Mesenteric fat pad (tissue), 1 donor: ENCODE results near the gene CYP24A1. TPM values are rescaled to one million over a fixed set of nuclear protein-coding genes. Genes with fewer than 3 reads are reported as not detected.

Experiments
- DNase-seq: peaks from one replicate; pipeline ENCODE4 v3.0.0-alpha.2; 2020; ENCODE audit warnings: low spot score
- total RNA-seq: library from RNA; stranded (reverse); fragmentation: NEBNext Ultra II Directional; extraction: Animal tissue kit (Norgen Biotek cat#: 25700); gene quantifications from one replicate; pipeline ENCODE4 v1.2.1, GENCODE V29; 2021
- donor health status: DM: yes; HTN: yes; CAD: no.

The CYP24A1 gene
- total RNA-seq, 1 donor from 2014 or later: not detected

- no peak for DNase-seq
These were observed 29.5 kb upstream of the CYP24A1 start for GRCh38 chr20:54203281-54203680.

GRCh38 chr20:54201268-54201846 is 27.6 kb upstream of the CYP24A1 start:
- DNase-seq: no peak

- no peak for DNase-seq
These were observed 26.9 kb upstream of the CYP24A1 start for GRCh38 chr20:54200487-54201267.

- DNase-seq: no peak
These were observed 26.0 kb upstream of the CYP24A1 start for GRCh38 chr20:54199721-54200176.

GRCh38 chr20:54199283-54199682 is 25.5 kb upstream of the CYP24A1 start:
- no peak for DNase-seq

GRCh38 chr20:54197621-54198604 is 24.1 kb upstream of the CYP24A1 start:
- DNase-seq: no peak

- no peak for DNase-seq
These were observed 22.0 kb upstream of the CYP24A1 start for GRCh38 chr20:54195483-54196472.

- no peak for DNase-seq
These were observed 21.1 kb upstream of the CYP24A1 start for GRCh38 chr20:54194724-54195438.

GRCh38 chr20:54193817-54194216 is 20.0 kb upstream of the CYP24A1 start:
- no peak for DNase-seq

GRCh38 chr20:54190217-54190616 is 16.4 kb upstream of the CYP24A1 start:
- no peak for DNase-seq

GRCh38 chr20:54189630-54190029 is 15.8 kb upstream of the CYP24A1 start:
- no peak for DNase-seq

GRCh38 chr20:54188132-54188849 is 14.5 kb upstream of the CYP24A1 start:
- DNase-seq: no peak

- DNase-seq: no peak
These were observed 11.3 kb upstream of the CYP24A1 start for GRCh38 chr20:54184904-54185626.

GRCh38 chr20:54184071-54184470 is 10.3 kb upstream of the CYP24A1 start:
- no peak for DNase-seq

GRCh38 chr20:54180931-54181330 is 7.1 kb upstream of the CYP24A1 start:
- no peak for DNase-seq

GRCh38 chr20:54179946-54180345 is 6.2 kb upstream of the CYP24A1 start:
- no peak for DNase-seq

- no peak for DNase-seq
These were observed 4.5 kb upstream of the CYP24A1 start for GRCh38 chr20:54178256-54178655.

- DNase-seq: no peak
These were observed 3.6 kb upstream of the CYP24A1 start for GRCh38 chr20:54177378-54177777.
